Jurkat, Clone E6-1 (cell line): ENCODE measurements around the gene USP27X. TPM values are rescaled to one million over a fixed set of nuclear protein-coding genes. Genes with fewer than 3 reads are reported as not detected.
A peak's percentile ranks its signal among the peaks of the same experiment; 100 is the strongest.

ENCODE experiments used
- DNase-seq: peaks from one replicate; pipeline ENCODE4 v3.0.0-alpha.2; 2011; ENCODE audit warnings: low read depth, low spot score
- H3K4me3 ChIP-seq: 2 replicates; pipeline ENCODE4 v1.5.1; 2011; ENCODE audit warnings: mild to moderate bottlenecking, low read length, control low read depth, moderate library complexity
- polyA plus RNA-seq: library from polyadenylated mRNA; unstranded; fragments of >200 nt; gene quantifications from one replicate; pipeline ENCODE4 v1.2.1, GENCODE V29; 2012; ENCODE audit warnings: missing spikeins; ENCODE audit not compliant: insufficient read length, insufficient read depth

Gene USP27X
- 5.1 TPM for polyA plus RNA-seq

DNA sequence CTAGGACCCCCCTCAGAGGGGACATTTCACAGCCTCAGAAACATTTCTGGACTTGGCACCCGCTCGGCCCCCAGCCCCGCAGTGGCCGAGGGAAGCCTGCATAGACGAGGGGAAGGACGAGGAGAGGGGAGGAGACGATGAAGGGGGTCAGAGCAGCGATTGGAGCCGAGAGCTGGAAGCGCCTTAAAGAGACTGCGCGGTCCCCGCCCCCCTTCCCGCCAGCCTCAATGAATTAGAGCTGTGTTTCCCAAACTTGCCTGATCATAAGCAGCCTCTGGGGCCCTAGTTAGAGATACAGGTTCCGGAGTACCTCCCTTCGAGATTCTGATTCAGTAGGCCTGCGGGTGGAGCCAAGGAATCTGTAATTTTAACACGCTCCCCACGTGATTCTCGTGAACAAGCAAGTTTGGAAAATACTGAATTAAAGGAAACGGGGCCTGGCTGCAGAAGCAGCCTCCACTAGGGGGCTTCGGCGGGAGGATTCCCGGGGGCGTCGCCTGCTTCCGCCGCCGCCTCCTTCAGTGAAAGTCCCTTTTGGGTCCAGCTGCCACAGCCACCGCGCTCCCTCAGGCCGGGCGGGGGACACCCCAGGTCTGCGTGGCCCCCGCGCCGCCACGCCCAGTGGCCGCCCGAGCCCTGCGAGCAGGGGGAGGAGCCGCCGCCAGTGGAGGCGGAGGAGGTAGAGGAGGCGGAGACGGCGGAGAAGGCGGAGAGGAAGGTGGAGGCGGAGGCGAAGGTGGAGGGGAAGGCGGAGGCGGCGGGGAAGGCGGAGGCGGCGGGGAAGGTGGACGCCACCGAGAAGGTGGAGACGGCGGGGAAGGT is at the start of gene USP27X:
USP27X (plus strand) TSS at position 651 of the 822 bp plus-strand sequence. CDS start 824 bp downstream, outside the sequence.
- peak within 1 kb of the TSS; percentile 54 for H3K4me3 ChIP-seq
- peak; percentile 58 for DNase-seq

DNA sequence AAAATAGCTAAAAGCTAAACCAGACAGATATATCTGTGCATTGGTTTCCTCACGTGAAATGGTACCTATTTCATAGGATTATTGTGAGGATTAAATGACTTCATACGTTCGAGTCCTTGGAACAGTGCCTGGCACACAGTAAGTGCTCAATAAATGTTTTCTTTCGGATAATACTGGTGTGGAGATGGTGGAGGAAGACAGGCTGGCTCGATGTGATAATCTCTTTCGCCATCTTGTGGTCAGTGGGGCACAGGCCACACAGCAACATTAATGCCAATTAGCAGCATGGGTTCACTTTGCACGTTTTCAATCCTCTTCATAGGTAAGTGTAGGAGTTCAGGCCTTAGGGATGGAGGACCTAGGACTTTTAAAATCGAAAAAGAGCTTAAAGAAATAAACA is 40.9 kb upstream of the USP27X start:
- H3K4me3 ChIP-seq = no peak overlapping the region
- no peak for DNase-seq

GRCh38 chrX:49840679-49841078 is 38.6 kb upstream of the USP27X start:
- H3K4me3 ChIP-seq = no peak overlapping the region
- DNase-seq = peak; percentile 15

DNA sequence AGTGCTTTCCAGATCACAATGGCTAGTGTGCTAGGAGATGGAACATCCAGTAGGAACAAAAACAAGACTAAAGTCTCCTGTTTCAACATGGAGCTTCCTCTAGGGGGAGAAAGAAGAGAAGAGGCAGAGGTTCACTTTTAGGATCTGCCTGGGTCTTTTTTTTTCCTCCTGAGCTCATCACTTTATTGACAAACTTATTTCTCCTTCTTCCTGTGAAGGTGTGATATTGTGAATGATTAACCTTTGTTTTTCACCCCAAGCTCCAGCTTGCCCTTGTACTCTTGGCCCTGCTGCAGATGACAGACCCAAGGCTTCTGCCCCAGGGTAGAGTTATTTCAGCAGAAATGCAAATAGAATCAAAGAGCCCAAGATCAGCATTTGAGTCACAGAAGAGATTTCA is 36.7 kb upstream of the USP27X start:
- DNase-seq = no peak
- H3K4me3 ChIP-seq = no peak overlapping the region

DNA sequence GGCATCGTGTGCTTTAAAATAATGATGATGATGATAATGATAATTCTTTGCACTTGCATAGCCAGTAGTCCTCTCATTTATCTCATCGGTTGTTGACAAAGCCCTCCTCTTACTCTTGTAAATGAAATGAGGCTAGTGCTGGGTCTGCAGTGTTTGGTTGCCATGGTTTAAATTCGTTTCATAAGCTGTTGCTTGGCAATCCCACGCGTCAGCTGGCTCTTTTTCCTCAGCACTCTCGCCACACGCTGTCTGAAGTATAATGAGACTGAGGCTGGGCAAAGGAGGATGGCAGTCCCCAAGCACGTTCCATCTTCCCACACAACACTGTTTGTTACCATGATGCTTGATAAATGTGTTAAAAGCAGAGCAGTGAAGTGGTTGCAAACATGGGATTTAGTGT is 34.7 kb upstream of the USP27X start:
- no peak overlapping the region for H3K4me3 ChIP-seq
- DNase-seq = no peak

- H3K4me3 ChIP-seq = no peak overlapping the region
- no peak for DNase-seq
Observed at GRCh38 chrX:49845701-49846403, 33.4 kb upstream of the USP27X start.

- no peak for DNase-seq
- no peak overlapping the region for H3K4me3 ChIP-seq
Observed at GRCh38 chrX:49846522-49846921, 32.8 kb upstream of the USP27X start.

- no peak overlapping the region for H3K4me3 ChIP-seq
- no peak for DNase-seq
Observed at GRCh38 chrX:49848275-49848674, 31.0 kb upstream of the USP27X start.

DNA sequence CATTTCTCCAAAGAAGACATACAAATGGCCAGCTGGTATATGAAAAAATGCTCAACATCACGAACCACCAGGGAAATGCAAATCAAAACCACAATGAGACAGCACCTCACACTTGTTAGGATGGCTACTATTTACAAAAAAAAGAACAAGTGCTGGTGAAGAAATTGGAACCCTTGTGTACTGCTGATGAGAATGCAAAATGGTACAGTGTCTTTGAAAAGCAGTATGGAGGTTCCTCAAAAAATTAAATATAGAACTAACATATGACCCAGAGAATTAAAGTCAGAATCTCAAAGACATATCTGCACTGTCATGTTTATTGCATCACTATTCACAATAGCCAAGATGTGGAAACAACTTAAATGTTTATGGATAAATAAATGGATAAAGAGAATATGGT is 29.3 kb upstream of the USP27X start:
- no peak overlapping the region for H3K4me3 ChIP-seq
- DNase-seq = no peak

DNA sequence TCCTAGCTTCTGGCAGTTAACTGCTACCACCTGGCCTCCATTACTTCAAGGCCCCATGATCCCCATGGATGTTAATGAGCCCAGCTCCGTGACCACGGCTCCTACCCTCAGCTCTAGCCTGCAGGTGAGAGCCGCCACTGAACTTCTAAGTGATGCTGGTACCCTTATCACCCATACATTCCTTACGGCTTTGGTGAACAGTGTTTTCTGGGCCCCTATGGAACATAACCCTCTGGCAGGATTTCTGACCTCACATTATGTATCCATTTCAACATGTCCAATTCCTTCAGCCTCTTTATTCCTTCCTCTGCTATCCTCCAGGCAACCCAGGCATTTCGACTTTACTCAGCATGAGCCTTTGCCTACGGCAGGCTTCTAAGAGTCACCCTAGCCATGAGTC is 25.6 kb upstream of the USP27X start:
- H3K4me3 ChIP-seq = no peak overlapping the region
- DNase-seq = no peak

DNA sequence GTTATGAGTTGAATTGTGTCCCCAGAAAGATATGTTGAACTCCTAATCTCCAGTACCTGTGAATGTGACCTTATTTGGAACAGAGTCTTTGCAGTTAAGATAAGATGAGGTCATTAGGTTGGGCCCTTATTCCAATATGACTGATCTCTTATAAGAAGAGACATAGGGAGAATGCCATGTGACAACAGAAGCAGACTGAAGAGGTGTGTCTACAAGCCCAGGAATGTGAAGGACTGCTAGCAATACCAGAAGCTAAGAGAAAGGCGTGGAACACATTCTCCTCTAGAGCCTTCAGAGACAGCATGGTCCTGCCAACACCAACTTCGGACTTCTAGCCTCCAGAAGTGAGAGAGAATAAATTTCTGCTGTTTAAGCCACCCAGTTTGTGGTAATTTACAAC is 22.5 kb upstream of the USP27X start:
- no peak for DNase-seq
- no peak overlapping the region for H3K4me3 ChIP-seq

GRCh38 chrX:49858341-49858740 is 20.9 kb upstream of the USP27X start:
- no peak overlapping the region for H3K4me3 ChIP-seq
- DNase-seq = no peak

GRCh38 chrX:49859491-49859890 is 19.8 kb upstream of the USP27X start:
- no peak overlapping the region for H3K4me3 ChIP-seq
- DNase-seq = no peak

DNA sequence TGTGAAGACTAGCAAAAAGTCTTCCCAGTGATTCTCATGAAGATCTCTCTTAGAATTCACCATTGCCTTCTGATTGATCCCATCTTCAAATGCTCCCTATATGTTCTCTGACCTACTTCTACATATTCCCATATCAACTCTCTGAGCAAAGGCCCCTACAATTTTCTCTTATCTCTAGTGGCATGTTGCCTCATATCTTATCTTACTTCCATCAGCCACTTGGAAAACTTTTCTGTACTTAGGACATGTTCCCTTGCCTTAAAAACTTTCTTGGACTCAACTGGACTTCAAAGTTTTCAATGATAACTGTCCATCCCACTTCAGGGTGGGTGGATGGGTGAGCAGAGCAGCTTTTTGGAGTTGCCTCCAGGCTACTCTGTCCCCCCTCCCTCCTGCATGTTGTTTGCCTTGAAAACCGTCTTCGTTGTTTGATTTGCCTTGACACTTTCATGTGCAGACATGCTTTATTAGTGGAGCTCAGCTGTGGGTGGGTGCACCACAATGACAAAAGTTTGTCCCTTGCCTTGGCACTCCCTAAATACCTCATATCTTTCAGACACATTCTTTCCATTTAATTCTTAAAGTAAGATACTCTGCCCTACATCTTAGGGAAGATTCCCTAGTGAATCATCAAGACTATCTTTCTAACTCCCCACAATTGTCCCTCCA is 18.3 kb upstream of the USP27X start:
- no peak for DNase-seq
- no peak overlapping the region for H3K4me3 ChIP-seq

- H3K4me3 ChIP-seq = no peak overlapping the region
- no peak for DNase-seq
Observed at GRCh38 chrX:49862093-49862492, 17.2 kb upstream of the USP27X start.

GRCh38 chrX:49868739-49869138 is 10.5 kb upstream of the USP27X start:
- no peak for DNase-seq
- H3K4me3 ChIP-seq = no peak overlapping the region

- DNase-seq = peak; percentile 18
- H3K4me3 ChIP-seq = no peak overlapping the region
Observed at GRCh38 chrX:49876750-49877149, 2.5 kb upstream of the USP27X start.

DNA sequence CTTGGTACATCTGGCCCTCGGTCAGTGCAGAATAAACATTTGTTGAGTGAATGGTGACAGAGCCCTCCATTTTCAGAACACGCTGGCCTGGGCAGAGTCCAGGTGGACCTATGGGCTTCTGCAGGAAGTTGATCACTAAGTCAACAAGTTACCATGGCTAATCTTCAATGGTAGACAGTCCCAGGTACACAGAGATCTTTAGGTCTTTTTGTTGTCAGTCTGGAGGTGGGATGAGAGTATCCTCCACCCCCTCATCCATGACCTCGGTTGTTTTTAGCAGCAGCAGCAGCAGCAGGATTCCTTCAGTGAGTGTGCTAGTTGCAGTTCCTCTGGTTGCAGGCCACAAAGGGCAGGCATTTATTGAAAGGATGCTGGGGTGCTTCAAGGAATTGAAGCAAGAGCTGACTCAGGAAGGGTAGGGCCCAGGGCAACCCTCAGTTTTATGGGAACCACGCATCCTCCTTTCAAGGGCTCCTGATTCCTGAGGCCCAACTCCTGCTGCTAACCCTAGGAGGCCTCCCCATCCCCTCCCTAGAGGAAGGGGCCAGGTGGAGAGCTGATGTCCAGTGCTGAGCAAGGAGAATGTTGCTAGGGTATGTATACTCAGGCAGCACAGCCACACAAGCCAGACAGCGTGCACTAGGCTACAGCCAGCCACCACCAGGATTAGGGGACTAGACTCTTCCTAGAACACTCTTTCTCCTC is 1.7 kb upstream of the USP27X start:
- no peak overlapping the region for H3K4me3 ChIP-seq
- DNase-seq = no peak

GRCh38 chrX:49878128-49878833 is 1.0 kb upstream of the USP27X start:
- peak overlapping the region; percentile 54 for H3K4me3 ChIP-seq
- no peak for DNase-seq
